ENCODE data around the gene COL19A1.
A peak's percentile ranks its signal among the peaks of the same experiment; 100 is the strongest.

Gene COL19A1

DNA sequence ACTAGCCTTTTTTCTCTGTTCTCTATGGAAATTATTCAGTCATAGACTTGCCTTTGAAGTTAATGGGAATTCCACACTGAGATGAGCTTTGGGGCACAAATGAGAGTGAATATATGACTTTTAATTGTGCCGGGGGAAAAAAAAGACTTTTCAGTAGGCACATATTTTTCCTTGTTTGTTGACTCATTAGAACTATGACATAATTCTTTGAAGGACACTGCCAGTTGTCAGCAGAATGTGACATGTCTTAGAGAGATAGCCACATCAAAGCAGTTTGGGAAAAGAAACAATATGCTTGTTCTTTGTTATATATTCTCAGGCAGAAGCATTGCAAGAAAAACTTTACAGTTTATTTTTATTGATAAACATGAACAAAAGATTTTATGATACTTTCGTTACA lies 298.2 kb downstream of the COL19A1 start:
- H3K27ac ChIP-seq: no peak overlapping the region
- H3K4me3 ChIP-seq: no peak overlapping the region
- TF ChIP-seq, protein P1, sequence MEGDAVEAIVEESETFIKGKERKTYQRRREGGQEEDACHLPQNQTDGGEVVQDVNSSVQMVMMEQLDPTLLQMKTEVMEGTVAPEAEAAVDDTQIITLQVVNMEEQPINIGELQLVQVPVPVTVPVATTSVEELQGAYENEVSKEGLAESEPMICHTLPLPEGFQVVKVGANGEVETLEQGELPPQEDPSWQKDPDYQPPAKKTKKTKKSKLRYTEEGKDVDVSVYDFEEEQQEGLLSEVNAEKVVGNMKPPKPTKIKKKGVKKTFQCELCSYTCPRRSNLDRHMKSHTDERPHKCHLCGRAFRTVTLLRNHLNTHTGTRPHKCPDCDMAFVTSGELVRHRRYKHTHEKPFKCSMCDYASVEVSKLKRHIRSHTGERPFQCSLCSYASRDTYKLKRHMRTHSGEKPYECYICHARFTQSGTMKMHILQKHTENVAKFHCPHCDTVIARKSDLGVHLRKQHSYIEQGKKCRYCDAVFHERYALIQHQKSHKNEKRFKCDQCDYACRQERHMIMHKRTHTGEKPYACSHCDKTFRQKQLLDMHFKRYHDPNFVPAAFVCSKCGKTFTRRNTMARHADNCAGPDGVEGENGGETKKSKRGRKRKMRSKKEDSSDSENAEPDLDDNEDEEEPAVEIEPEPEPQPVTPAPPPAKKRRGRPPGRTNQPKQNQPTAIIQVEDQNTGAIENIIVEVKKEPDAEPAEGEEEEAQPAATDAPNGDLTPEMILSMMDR (IDR thresholded peaks at IDR 0.05): no peak

DNA sequence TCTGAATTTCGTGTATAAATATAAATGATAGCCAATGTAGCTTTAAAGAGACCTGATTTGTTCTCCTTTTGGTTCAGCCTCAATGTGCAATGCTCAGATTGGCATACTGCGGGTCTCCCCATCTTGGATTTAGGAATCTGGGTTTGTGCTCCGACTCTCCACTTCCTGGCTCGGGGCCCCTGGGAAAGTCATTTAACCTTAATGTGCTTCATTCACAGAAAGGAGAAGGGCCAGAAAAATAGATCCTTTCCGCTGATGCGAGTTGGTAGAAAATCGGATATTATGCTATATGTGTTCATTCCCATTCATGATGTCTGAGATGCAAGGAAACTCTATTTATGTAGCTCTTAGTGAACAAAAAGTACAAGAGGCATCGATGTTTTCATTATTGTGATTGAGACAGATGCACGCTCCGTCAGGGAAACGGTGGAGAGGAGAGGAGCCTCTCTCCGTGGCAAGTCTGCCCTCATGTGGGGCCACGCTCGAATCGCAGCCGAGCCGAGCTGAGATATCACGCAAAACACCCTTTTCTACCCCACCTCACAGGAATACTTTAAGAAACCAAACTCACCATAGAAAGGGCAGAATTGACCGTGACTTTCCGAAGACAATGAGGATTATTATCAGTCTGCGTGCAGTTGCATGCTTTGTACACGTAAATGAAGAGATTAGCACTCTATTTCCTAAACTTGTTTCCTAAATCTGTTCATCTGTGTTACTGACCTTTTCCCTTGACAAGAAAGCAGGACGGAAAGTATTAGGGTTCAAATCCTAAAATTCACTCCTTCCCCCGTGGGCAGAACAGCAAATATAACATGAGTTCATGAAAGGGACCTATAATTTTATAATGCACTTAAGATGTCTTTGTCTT lies 300.0 kb downstream of the COL19A1 start:
- Histone ChIP-seq H3K27ac (no peak overlapping the region), H3K4me3 (peak overlapping the region; percentile 40)
- TF ChIP-seq, protein P1 (IDR thresholded peaks at IDR 0.05): no peak
- no peak for DNase-seq (ENCODE audit: low spot score)

More for the DNA sequence above, 298.2 kb downstream of the COL19A1 start:
- no peak for DNase-seq (ENCODE audit: low spot score)

DNA sequence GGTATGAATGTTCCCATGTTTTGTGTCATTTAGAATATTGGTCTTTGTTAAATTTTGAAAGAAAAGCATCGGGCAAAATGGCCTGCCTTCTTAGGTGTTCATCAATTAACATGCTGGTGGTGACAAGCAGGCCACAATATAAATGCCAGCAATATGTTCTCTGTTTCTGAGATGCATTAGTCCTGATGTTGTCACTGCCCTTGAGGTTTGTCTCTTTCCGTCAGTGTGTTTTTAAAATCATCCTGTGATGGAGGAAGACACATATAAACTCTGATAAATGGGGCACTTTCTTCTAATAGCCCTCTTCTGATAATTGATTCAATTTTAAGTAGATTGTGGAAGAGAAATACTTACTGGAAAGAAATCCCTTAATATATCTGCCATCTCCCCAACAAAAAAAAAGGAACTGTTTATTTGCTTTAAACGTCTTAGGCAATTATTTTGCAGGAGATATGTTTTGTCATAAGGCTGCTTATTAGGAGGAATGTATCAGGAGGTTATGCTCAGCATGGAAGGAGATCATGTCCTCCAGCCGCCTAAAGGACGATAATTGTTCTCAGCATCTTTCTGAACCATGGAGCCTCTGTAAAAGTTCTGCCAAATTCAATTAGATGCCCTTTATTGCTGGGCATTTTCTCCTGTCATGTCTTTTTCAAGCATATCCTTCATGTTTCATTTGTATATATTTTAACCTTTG lies 302.5 kb downstream of the COL19A1 start:
- H3K4me3 ChIP-seq: no peak overlapping the region
- H3K27ac ChIP-seq: no peak overlapping the region
- TF ChIP-seq, protein P1 (IDR thresholded peaks at IDR 0.05): no peak
- DNase-seq (ENCODE audit: low spot score): no peak

DNA sequence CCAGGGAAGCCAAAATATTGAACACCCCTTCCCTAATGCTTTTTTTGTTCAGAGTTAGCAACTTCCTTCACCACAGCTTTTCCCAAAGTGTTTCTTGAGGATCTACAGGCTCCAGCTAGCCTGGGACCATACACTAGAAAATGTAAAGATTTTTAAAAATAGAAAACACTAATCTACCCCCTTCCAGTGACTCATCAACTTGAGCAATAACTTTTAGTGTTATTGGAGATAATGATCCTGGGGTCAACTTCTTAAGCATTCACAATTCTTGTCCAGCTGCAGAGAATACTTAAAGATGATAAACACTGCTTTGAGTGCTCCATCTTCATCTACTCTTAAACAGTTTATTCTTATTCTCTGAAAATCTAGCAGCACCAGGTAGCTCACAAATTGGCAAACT lies 304.9 kb downstream of the COL19A1 start:
- no peak overlapping the region for H3K4me3 ChIP-seq
- no peak overlapping the region for H3K27ac ChIP-seq
- TF ChIP-seq, protein P1 (IDR thresholded peaks at IDR 0.05): no peak
- no peak for DNase-seq (ENCODE audit: low spot score)

DNA sequence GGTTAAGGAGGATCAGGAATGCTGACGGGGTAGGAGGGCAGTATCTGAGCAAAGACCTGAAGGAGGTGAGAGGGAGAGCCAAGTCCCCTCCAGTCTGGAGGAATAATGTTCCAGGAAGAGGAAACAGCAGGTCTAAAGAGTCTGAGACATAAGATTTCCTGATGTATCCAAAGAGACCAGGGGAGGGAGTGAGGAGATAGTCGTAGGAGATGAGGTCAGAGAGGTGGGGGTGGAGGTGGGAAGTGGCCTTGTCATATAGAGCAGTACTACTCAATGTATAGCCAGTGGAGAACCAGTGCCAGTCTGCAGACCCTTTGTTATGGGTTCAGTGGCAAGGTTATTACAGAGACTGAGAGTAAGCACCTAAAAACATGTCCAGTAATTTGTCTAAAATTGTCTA lies 305.9 kb downstream of the COL19A1 start:
- Histone ChIP-seq H3K4me3 (no peak overlapping the region), H3K27ac (no peak overlapping the region)
- TF ChIP-seq, protein P1 (IDR thresholded peaks at IDR 0.05): no peak
- DNase-seq (ENCODE audit: low spot score): no peak

DNA sequence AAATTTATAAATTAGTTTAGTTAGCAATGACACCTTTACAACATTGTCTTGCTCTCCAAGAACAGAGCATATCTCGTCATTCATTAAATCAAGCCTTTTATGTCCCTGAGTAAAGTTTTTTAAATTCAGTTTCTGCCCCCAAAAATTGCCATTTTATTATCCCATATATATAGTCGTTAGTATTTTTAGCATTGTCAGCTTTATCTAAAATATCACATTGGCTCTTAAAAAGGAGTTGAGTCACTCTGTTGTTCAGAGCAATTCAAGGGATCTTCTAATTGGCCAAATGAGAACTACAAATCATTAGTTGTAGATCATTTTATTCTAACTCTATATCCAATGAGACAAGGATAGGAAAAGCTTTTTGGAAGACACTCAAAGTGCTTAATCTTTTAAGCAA lies 309.4 kb downstream of the COL19A1 start:
- TF ChIP-seq, protein P1 (IDR thresholded peaks at IDR 0.05): no peak
- no peak overlapping the region for H3K4me3 ChIP-seq
- H3K27ac ChIP-seq: no peak overlapping the region
- DNase-seq (ENCODE audit: low spot score): no peak
